Breast epithelium (tissue), 4 donors: ENCODE data around the gene FAM219B. TPM values are rescaled to one million over a fixed set of nuclear protein-coding genes. Genes with fewer than 3 reads are reported as not detected.
"Not testable (repeated sequence)": the region's sequence is repeated elsewhere in the genome, so short reads cannot be mapped to it uniquely, and the experiment has no call there.

Experiments
- DNase-seq, 2 donors: peaks; one replicate each; pipeline ENCODE4 v3.0.0-alpha.2; 2019; ENCODE audit warnings: low spot score in 2 of 2
- H3K27ac ChIP-seq, 2 donors: fragments of 200-600 bp; sonication (generic) in 1 of 2; one replicate each; pipeline ENCODE4 v1.5.1; 2016 to 2019; ENCODE audit warnings: mild to moderate bottlenecking in 1 of 2
- H3K27me3 ChIP-seq, 2 donors: fragments of 200-600 bp; sonication (generic) in 1 of 2; one replicate each; pipeline versions ENCODE4 v1.5.1 to v1.6.0; 2017 to 2019; ENCODE audit warnings: control low read depth in 1 of 2, mild to moderate bottlenecking in 1 of 2
- H3K36me3 ChIP-seq: fragments of 200-600 bp; one replicate; pipeline ENCODE4 v1.5.1; 2019
- H3K4me1 ChIP-seq, 2 donors: fragments of 200-600 bp; sonication (generic); one replicate each; pipeline ENCODE4 v1.5.1; 2016 to 2019; ENCODE audit warnings: control low read depth in 1 of 2
- H3K4me3 ChIP-seq, 3 donors: fragments of 200-600 bp; sonication (generic); 1 replicate in 2 of 3; 2 replicates in 1 of 3; pipeline ENCODE4 v1.5.1; 2016 to 2019; ENCODE audit warnings: mild to moderate bottlenecking in 3 of 3, moderate library complexity in 2 of 3
- H3K9me3 ChIP-seq, 2 donors: fragments of 200-600 bp; sonication (generic) in 1 of 2; one replicate each; pipeline ENCODE4 v1.5.1; 2016 to 2019; ENCODE audit warnings: control low read depth in 1 of 2
- POLR2A ChIP-seq: fragments of 450-650 bp; IDR thresholded peaks from one replicate; pipeline ENCODE4 v1.6.1; 2016; ENCODE audit warnings: antibody characterized with exemption, mild to moderate bottlenecking, moderate library complexity
- POLR2AphosphoS5 ChIP-seq, 3 donors: sonication (generic); formaldehyde crosslinking; IDR thresholded peaks; one replicate each; pipeline ENCODE4 v1.6.1; 2017; ENCODE audit warnings: antibody characterized with exemption in 3 of 3
- intact Hi-C: fragments of 100-400 bp; cut with DNase I; formaldehyde crosslinking; loops from one replicate; pipeline ENCODE4 v1.15.1; 2023; ENCODE audit warnings: low total_unique reads
- total RNA-seq, 3 donors: library from RNA; depleted of rRNA; stranded (reverse); fragments of >200 nt; gene quantifications; one replicate each; pipeline ENCODE4 v1.1.0, GENCODE V29; 2016
- TF ChIP-seq, protein P1 (sequence below), 3 donors: fragments of 450-650 bp; IDR thresholded peaks; one replicate each; pipeline ENCODE4 v1.5.1; 2016 to 2017; ENCODE audit warnings: antibody characterized with exemption in 3 of 3, mild to moderate bottlenecking in 3 of 3, moderate library complexity in 3 of 3

Gene FAM219B
- total RNA-seq, 3 donors from 2014 or later = 51.4 to 72.0 (median 54.1) TPM

DNA sequence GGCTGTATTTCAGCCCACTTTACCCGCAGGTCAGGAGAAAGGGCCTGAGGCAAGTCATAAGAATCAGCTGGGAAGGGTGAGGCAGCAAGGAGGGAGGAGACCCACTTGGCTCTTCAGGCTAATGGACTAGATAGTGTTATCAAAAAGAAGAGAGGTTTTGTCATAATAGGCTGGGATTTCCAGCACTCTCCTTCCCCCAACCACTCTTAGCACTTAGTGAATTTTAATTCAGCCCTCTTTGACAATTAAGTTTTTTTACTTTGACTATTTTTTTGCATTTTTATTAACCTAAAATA is 16.0 kb downstream of the FAM219B start:
- H3K4me1 ChIP-seq = peaks cover 0 to 7% of the 10 kb centered on the region in 2 donors
- DNase-seq = no peak
- no peaks in the 10 kb centered on the region for H3K27me3 ChIP-seq
- H3K27ac ChIP-seq = peak overlapping the region; percentile 77 to 89
- intact Hi-C loops = no loop called here
- H3K4me3 ChIP-seq = peak overlapping the region; percentile 88 to 97 (median 91)
- no peak for TF ChIP-seq POLR2A
- TF ChIP-seq, protein P1, sequence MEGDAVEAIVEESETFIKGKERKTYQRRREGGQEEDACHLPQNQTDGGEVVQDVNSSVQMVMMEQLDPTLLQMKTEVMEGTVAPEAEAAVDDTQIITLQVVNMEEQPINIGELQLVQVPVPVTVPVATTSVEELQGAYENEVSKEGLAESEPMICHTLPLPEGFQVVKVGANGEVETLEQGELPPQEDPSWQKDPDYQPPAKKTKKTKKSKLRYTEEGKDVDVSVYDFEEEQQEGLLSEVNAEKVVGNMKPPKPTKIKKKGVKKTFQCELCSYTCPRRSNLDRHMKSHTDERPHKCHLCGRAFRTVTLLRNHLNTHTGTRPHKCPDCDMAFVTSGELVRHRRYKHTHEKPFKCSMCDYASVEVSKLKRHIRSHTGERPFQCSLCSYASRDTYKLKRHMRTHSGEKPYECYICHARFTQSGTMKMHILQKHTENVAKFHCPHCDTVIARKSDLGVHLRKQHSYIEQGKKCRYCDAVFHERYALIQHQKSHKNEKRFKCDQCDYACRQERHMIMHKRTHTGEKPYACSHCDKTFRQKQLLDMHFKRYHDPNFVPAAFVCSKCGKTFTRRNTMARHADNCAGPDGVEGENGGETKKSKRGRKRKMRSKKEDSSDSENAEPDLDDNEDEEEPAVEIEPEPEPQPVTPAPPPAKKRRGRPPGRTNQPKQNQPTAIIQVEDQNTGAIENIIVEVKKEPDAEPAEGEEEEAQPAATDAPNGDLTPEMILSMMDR (IDR thresholded peaks at IDR 0.05) = no peak
- no peak for TF ChIP-seq POLR2AphosphoS5 (IDR thresholded peaks at IDR 0.05)
- H3K36me3 ChIP-seq = no peaks in the 10 kb centered on the region
- no peaks in the 10 kb centered on the region for H3K9me3 ChIP-seq

- intact Hi-C loops = no loop called here
- Histone ChIP-seq H3K4me1 (peaks cover 0 to 7% of the 10 kb centered on the region in 2 donors), H3K9me3 (no peaks in the 10 kb centered on the region), H3K27me3 (no peaks in the 10 kb centered on the region), H3K4me3 (peak within 1 kb of the TSS; percentile 88 to 97 (median 91)), H3K36me3 (no peaks in the 10 kb centered on the region), H3K27ac (peak within 1 kb of the TSS; percentile 77 to 89)
- TF ChIP-seq POLR2A = no peak
- TF ChIP-seq POLR2AphosphoS5 (IDR thresholded peaks at IDR 0.05) = peak in 1 of 3 donors; percentile 46
- TF ChIP-seq, protein P1 (IDR thresholded peaks at IDR 0.05) = peak; percentile 13 to 39 (median 31)
- peak; percentile 47 to 74 for DNase-seq
Measured at GRCh38 chr15:74889883-74890664, 16.6 kb downstream of the FAM219B start, which contains the start of gene MPI. Gene MPI (plus strand): TSS chr15:74890042. CDS start chr15:74890074, 32 bp downstream.

DNA sequence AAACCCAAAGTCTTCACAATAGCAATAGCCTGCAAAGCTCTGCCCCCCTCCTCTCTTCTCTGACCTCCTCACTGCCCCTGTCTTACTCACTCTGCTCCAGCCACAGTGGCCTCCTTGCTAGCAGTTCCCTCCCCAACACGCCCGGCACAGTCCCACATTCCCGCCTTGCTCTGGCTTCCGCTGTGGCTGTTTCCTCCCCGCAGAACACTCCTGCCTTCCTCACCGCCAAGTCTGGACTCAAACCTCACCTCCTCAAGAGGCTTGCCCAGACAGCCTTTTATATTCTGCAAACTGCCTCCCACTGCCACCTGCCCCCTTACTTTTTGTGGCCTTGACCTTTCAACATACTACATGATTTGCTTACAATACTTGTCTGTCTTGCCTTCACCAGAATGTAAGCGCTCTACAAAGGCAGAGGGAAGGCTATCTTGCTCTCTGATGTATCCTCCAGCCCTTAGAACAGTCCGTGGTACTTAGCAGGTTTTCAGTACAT is 17.2 kb downstream of the FAM219B start:
- peaks cover 0 to 7% of the 10 kb centered on the region in 2 donors for H3K4me1 ChIP-seq
- intact Hi-C loops = no loop called here
- no peaks in the 10 kb centered on the region for H3K9me3 ChIP-seq
- H3K27ac ChIP-seq = peak overlapping the region; percentile 77 to 89
- no peaks in the 10 kb centered on the region for H3K27me3 ChIP-seq
- H3K4me3 ChIP-seq = peak overlapping the region; percentile 88 to 97 (median 91)
- no peaks in the 10 kb centered on the region for H3K36me3 ChIP-seq
- TF ChIP-seq, protein P1 (IDR thresholded peaks at IDR 0.05) = no peak
- TF ChIP-seq POLR2A = no peak
- no peak for TF ChIP-seq POLR2AphosphoS5 (IDR thresholded peaks at IDR 0.05)
- no peak for DNase-seq

DNA sequence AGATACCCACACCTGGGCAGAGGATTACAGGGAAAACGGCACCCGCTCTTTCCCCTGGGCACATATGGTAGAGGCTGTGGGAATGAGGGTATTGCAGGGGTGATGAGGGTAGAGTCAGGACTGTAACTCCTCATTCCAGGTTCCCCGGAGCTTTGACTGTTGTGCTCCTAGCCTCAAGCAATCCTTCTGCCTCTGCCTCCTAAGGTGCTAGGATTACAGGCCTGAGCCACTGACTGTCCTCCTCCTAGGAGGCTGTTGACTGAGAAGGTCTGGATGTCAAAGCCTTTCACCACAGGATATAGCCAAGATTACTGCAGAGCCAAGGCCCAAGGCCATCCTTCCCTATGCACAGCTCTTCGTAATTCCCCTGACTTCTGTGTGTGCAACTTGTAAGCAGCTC is 17.9 kb downstream of the FAM219B start:
- Histone ChIP-seq H3K27me3 (no peaks in the 10 kb centered on the region), H3K36me3 (no peaks in the 10 kb centered on the region), H3K9me3 (no peaks in the 10 kb centered on the region), H3K27ac (peak overlapping the region in 1 of 2 donors; percentile 89), H3K4me3 (peak overlapping the region in 1 of 3 donors; percentile 97), H3K4me1 (peaks cover 0 to 7% of the 10 kb centered on the region in 2 donors)
- TF ChIP-seq POLR2AphosphoS5 (IDR thresholded peaks at IDR 0.05) (no peak), POLR2A (no peak)
- TF ChIP-seq, protein P1 (IDR thresholded peaks at IDR 0.05) = no peak
- DNase-seq = no peak
- intact Hi-C loops = no loop called here

GRCh38 chr15:74887537-74888193 is 19.0 kb downstream of the FAM219B start:
- H3K27ac ChIP-seq, H3K9me3 ChIP-seq, H3K27me3 ChIP-seq, H3K36me3 ChIP-seq, H3K4me1 ChIP-seq, intact Hi-C loops, DNase-seq, H3K4me3 ChIP-seq: not testable (repeated sequence)
